GM18502 (cell line): ENCODE measurements around the gene RASGRP2.

ENCODE experiments used
- ATAC-seq: cut with Tn5 transposase; IDR thresholded peaks from one replicate; pipeline ENCODE4 v1.9.1; 2021; ENCODE audit warnings: mild to moderate bottlenecking; ENCODE audit not compliant: unreplicated experiment, poor library complexity

RASGRP2 gene

DNA sequence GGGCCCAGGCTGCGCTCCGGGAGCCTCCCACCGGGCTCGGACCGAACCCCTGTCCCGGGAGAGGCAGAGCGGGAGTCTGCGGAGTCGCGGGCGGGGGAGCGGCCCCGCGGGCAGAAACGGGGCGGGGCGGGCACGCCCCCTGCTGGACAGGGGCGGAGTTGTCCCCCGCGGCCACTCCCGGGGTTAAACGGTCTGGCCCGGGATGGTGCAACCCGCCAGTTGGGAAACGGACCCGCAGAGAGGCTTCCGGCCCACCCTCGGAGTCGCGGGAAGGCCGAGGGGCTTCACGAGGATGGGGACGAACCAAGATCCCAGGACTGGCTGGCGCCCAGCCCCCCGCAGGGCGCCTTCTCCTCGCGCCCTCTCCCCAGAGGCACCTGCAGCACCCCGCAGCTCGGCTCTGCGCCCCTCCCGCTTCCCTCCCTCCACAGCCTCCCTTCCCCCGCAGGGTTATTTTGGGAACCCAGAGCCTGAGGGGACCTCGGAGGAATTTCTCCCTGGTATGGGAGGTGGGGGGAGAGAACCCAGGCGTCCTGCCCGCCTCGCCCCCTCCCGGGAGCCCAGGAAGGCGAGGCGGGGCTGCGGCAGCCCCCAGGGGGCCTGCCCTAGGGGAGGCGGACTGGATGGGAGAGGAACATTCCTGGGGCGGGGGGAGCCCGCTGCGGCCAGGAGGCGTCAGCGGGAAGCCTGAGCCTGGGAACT is 902 bp downstream of the RASGRP2 start:
- no peak for ATAC-seq

GRCh38 chr11:64742087-64742888 is 1.7 kb downstream of the RASGRP2 start:
- no peak for ATAC-seq

DNA sequence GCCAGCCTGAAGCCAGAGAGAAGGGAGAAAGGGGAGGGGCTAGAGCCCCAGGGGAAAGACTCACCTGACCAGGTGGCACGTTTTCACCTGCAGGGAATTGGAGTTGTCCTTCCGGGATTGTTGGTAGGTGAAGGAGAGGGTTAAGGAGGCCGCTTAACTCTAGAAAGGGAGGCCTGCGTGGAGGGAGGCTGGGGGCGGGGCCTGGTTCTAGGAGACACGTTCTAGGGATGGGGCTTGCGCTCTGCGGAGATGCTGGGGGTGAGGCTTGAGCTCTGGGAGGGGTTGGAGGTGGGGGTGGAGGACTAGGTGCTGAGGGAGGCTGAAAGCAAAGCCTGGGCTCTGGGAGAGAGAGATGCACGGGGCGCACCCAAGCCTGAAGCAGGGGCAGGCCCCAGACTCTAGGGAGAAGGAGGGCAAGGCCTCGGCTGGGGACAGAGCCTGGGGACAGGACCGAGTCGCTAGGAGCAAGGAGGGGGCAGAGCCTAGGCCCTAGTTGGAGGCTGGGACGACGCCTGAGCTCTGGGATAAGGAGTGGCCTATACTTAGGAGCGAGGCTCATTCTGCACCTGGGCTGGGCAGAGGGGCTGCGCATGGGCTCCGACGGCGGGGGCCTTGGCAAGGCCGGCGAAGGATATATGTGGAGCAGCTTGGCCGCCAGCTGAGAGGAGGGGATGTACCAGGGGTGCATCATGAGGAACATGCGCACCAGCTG is 2.4 kb downstream of the RASGRP2 start:
- ATAC-seq = no peak

GRCh38 chr11:64739871-64740270 is 4.1 kb downstream of the RASGRP2 start:
- no peak for ATAC-seq

- ATAC-seq = no peak
Measured at GRCh38 chr11:64736654-64737053, 7.3 kb downstream of the RASGRP2 start.

GRCh38 chr11:64735725-64736259 is 8.2 kb downstream of the RASGRP2 start:
- ATAC-seq = no peak

GRCh38 chr11:64734811-64735724 is 8.9 kb downstream of the RASGRP2 start:
- ATAC-seq = no peak

- no peak for ATAC-seq
Measured at GRCh38 chr11:64731601-64732000, 12.3 kb downstream of the RASGRP2 start.

DNA sequence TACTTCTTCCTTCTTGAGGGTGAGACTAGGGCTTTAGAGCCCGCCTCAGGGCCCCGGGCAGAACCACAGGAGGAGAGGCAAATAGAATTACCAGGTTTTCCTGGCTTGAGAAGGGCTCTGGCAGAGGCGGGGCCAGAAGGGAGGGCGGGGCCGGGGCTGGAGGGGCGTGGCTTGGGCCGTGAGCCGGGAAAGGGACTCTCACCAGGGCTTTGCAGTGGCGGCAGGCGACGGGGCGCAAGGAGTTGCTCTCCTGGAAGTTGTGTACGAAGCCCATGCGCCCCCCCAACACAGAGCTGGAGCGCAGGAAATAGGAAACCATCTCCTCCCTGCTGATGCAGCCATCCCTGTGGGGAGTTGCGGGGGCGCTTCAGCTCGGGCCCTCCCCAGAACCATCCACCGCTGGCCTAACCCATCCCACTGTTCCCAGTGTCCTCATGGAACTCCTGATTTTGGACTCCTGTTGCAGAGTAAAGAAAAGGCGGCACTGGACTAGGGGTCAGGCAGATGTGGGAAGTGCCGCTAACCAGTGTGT is 14.0 kb downstream of the RASGRP2 start:
- no peak for ATAC-seq

GRCh38 chr11:64728757-64729365 is 15.1 kb downstream of the RASGRP2 start:
- no peak for ATAC-seq

GRCh38 chr11:64726867-64727530 is 16.9 kb downstream of the RASGRP2 start:
- no peak for ATAC-seq

DNA sequence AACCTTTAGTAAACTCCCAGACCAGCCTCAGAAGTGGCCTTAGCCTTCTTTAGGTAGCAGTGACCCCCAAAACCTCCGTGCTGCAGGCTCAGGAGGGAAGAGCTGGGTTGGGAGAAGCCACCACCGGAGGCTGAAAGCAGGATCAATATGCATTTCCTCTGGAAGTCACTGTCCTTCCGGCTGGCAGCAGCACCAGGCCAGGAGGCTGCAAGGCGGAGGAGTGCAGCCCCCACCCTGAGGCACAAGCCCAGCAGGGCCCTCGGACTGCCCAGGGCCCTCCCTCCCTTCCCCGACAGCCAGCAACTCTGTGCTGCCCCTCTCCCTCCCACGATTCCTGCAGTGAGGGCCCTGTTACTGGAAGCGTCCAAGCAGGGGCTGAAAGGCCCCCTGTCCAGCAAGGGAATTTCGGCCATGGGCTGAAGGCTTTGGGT is 17.7 kb downstream of the RASGRP2 start:
- no peak for ATAC-seq

DNA sequence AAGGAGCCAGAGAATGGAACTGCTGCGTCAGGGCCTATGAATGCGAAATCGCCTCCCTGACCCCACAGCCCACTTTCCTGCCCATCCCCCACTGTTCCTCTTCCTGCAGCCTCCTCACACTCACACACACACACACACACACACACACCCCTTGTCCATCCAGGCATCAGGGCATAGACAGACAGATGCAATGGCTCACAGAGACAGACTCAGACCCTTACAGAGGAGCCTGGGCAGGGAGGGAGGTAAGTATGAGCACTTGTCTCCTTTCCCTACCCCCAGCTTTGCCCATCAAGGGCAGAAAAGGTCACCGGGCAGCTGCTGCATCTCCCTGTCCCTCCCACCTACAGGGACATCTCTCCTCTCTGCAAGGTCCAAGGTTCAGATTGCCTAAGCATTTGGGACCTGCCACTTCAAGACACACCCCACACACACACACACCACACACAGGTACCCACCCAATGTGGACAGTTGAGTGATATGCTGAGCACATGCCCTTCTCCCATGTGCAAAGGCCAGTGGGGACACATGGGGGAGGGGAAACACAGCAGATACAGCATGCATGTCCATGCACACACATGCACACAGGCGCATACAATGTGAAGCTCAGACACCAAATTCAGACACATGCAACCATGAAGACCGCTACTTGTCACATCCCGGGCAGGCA is 18.9 kb downstream of the RASGRP2 start:
- ATAC-seq = no peak

DNA sequence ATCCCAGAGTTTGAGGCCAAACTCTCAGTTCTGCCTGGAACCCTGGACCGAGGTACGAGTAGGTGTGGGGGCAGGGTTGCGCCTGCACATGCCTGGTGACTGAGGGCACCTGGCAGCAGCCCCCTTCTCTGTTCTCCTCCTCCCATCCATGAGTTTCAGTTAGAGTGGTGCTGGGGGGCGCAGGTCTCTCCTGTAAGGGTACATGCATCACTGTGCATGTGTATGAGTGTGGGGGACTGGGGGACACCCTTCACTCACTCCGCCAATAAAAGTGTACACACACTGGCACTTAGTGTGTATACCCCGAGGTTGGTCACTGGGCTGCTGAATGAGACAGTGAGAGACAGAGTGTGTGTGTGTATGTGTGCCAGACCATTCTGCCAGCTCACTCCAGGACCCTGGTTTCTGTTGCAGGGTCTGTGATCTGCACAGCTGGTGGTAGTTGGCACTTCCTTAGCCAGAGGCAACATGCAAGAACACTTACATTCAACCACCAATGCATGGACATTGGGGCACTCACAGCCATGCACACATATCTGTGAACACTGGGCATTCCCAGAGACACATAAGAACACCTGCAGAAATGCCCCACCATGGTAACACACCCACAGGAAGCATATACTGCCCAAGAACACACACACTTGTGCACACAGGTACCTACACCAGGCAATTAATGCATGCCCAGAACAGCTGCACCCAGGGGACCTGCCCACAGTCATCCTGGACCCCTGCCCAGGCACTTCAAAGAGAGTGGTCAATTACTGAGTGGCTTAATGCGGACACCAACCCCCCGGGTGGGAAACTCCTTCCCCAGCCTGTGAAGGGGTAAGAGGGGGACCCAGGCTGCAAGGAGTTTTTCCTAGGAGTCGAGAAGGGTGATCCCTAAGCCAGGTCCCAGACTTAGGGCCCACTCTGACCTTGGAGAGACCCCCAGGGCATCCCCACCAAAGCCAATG is 19.8 kb downstream of the RASGRP2 start:
- ATAC-seq = no peak

DNA sequence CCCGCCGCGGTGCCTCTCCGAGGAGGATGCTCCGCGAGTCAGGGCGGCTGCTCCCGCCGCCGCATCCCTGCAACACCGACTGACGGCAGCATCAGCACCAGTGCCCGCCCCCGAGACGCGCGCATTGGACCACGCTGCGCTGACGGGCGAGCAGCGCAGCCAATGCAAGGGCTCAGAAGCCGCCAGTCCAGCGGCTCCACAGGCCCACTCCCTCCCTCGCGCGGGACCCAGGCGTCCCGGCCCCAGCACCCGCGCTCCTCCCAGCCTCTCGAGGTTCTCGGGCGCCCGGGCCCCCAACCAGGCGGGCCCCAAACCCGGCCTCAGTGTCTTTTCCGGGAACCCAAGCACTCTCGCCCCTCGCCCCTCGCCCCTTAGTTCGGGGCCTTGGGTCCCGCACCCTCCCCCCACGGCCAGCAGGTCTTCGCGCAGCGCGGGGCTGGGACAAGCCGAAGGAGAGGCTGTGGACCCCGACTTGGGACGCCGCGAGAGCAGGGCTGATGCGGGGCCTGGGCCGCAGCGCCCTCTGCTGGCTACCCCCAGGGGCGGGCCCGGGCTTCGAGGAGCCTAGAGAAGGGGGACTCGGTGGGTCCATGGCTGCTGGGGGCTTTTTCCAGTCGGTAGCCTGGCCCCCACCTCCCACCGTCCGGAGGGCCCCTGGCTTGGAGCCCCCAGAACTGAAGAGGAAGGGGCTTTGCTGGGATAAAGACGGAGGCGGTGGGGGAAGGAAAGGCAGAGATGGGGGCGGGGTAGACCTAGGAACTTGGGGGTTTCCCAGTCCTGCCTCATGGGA is 20.6 kb downstream of the RASGRP2 start, which contains the start of gene NRXN2:
Gene NRXN2, minus strand, starts transcription at position 81 of the 790 bp plus-strand sequence. CDS start 9,498 bp downstream, outside the sequence.
- peak; percentile 91 for ATAC-seq
